ENCODE data around the gene RMC1.
"Not testable (repeated sequence)": the region's sequence is repeated elsewhere in the genome, so short reads cannot be mapped to it uniquely, and the experiment has no call there.

Gene RMC1

GRCh38 chr18:23532848-23533247 is 29.5 kb downstream of the RMC1 start:
- no peak for DNase-seq (ENCODE audit: low spot score)

DNA sequence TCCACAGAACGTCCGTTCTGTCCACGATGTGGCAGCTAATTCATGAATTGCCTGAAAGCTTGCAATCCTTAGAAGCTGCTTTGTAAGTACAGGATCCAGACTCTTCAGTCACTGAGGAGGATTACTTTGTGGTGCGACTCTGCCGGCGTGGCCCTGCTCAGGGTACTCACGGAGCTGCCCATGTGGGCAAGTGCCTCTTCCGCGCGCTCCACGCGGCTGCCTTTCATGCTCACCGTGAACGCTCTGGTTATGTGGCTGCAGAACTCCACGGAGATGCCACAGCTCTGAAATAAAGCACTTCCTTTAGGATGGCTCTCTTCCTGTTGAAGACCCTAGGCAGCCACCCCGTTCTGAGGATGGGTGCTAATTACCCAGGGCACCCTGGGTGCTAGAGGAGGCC is 31.0 kb downstream of the RMC1 start:
- DNase-seq (ENCODE audit: low spot score): no peak

GRCh38 chr18:23536204-23536603 is 32.9 kb downstream of the RMC1 start:
- no peak for DNase-seq (ENCODE audit: low spot score)

- DNase-seq (ENCODE audit: low spot score): no peak
These were observed 34.0 kb downstream of the RMC1 start for GRCh38 chr18:23537274-23537673.

DNA sequence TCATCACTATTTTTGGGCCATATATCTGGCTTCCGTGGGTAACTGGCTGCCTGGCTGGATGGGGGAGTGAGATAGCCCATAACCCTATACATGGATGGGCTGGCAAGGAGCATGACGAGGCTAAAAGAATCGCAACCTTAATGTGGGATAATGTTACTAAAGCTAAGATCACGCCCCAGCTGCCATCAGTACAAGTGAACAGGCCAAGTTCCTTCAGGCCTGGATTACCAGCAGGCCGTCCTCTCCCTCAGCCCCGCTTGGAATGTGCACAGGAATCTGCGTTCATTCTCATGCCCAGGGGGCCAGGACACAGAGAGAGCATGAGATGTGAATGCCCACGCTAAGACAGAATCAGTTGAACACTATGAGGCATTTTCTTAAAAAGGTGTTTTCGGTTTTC is 34.7 kb downstream of the RMC1 start:
- DNase-seq (ENCODE audit: low spot score): no peak

- no peak for DNase-seq (ENCODE audit: low spot score)
These were observed 35.6 kb downstream of the RMC1 start for GRCh38 chr18:23538870-23539269.

DNA sequence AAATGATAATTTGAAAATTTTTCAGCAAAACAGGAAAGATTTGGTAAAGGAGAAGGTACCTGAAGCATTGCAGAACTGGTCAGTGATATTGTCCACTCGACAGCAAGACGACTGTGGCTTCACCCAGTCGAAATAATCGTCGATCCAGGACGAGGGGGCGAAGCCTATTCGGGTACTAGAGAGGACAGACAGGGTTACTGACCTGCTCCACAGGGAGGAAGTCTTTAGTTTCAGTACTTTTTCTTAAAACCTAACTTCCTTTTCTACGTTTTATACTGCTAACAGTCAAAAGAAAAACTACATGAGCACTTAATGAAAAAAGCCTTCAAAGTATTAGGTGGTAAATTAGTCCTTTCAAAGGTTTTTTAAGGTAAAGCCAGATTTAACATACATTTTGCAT is 36.0 kb downstream of the RMC1 start:
- DNase-seq (ENCODE audit: low spot score): no peak

DNA sequence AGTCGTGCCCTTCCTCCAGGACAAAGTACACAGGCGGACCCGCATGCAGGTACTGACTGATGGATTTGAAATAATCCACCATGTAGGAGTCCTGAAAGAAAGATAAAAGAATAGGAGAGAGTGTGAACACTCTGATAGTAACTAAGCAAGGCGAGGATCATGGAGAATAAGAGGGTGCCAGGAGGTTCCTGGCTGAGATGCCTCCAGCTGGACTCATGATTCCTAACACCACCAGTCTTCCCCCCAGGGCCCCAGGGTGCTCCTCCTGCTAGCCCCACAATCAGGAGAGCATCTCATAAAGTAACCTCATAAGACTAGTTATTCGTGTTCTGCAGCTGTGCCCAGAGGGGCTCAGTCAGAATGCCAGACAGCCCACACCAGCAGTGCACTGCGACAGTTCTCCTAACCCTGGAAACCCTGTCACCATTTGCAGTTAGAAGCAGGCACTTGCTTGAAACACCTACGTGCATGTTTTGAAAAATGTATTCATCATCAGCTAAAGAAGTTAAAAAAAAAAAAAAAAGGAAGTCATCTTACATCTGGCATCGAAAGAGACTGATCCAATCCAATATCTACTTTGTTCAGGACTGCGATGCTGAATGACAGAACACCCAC is 36.7 kb downstream of the RMC1 start:
- no peak for DNase-seq (ENCODE audit: low spot score)

DNA sequence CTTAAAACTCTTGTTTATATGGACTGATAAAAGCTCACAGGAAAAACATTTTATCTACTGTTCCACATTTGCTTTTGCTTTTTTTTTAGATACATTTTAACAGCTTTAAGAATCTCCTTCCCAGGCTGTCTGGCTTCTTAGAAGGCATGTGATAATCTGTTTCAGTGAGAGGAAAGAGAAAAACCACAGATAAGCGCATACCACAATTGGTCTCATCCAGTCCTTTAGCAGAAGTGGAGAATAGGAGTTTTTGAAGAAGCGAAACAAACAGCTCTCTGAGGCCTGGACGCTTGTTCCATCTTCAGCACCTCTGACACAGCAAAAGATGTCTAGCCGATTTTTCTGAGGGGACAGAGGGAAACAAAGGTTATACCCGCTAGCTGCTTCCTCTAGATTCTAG is 37.6 kb downstream of the RMC1 start:
- no peak for DNase-seq (ENCODE audit: low spot score)

- no peak for DNase-seq (ENCODE audit: low spot score)
These were observed 38.2 kb downstream of the RMC1 start for GRCh38 chr18:23541349-23542093.

GRCh38 chr18:23542461-23542860 is 39.1 kb downstream of the RMC1 start:
- DNase-seq (ENCODE audit: low spot score): no peak

GRCh38 chr18:23545247-23545789 is 42.0 kb downstream of the RMC1 start:
- DNase-seq (ENCODE audit: low spot score): no peak

DNA sequence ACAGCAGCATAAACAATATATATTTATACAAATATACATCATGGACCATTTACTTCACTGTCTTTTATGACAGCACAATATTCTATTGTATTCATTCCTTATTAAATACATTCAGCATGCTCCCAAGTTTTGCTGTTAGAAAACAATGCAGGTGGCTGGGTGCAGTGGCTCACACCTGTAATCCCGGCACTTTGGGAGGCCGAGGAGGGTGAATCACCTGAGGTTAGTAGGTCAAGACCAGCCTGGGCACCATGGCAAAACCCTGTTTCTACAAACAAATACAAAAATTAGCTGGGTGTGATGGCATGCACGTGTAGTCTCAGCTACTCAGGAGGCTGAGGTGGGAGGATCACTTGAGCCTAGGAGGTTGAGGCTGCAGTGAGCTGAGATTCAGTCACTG is 44.0 kb downstream of the RMC1 start:
- DNase-seq (ENCODE audit: low spot score): no peak

GRCh38 chr18:23547846-23548245 is 44.5 kb downstream of the RMC1 start:
- no peak for DNase-seq (ENCODE audit: low spot score)

- DNase-seq (ENCODE audit: low spot score): no peak
These were observed 45.0 kb downstream of the RMC1 start for GRCh38 chr18:23548275-23548674.

GRCh38 chr18:23548719-23549118 is 45.4 kb downstream of the RMC1 start:
- DNase-seq (ENCODE audit: low spot score): no peak

GRCh38 chr18:23550898-23551297 is 47.6 kb downstream of the RMC1 start:
- DNase-seq (ENCODE audit: low spot score): no peak

GRCh38 chr18:23551978-23552377 is 48.7 kb downstream of the RMC1 start:
- no peak for DNase-seq (ENCODE audit: low spot score)

- DNase-seq (ENCODE audit: low spot score): no peak
These were observed 49.2 kb downstream of the RMC1 start for GRCh38 chr18:23552505-23552904.

- no peak for DNase-seq (ENCODE audit: low spot score)
These were observed 50.6 kb downstream of the RMC1 start for GRCh38 chr18:23553887-23554286.

- DNase-seq (ENCODE audit: low spot score): no peak
These were observed 53.0 kb downstream of the RMC1 start for GRCh38 chr18:23556145-23556780.

- not testable (repeated sequence) for DNase-seq (ENCODE audit: low spot score)
These were observed 54.2 kb downstream of the RMC1 start for GRCh38 chr18:23557511-23557910.

DNA sequence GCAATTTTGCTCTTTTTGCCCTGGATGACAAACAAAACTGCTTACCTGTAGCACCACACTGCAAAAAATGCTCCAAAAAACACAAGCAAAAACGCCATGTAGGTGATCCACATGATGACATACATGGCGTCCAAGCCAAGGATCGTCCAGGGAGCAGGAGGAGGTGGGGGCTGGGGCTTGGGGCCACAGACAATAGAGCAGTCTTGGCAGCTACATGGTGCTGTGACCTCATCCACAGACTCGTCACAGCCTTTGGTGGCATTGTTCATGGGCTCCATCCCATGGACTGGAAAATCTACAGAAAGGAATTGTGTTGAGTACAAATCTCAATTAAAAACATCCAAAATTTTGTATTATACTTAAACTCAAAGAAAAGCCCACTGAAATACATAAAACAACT is 56.9 kb downstream of the RMC1 start:
- no peak for DNase-seq (ENCODE audit: low spot score)

All from COLO829 (cell line).